GM12874 (cell line): ENCODE measurements around the gene DNAAF5.

Source experiments
- CTCF ChIP-seq: IDR thresholded peaks from 2 replicates; pipeline ENCODE4 v1.5.1; 2011; ENCODE audit warnings: low read depth, mild to moderate bottlenecking, control low read depth, low read length, moderate library complexity; ENCODE audit not compliant: insufficient read depth

The DNAAF5 gene

GRCh38 chr7:794671-795329, 68.3 kb downstream of the DNAAF5 start:
- TF ChIP-seq CTCF = no peak

GRCh38 chr7:798921-799470, 72.5 kb downstream of the DNAAF5 start:
- TF ChIP-seq CTCF = no peak

GRCh38 chr7:800692-801091, 74.2 kb downstream of the DNAAF5 start:
- no peak for TF ChIP-seq CTCF

- TF ChIP-seq CTCF = no peak
Measured at GRCh38 chr7:801940-802381, 75.5 kb downstream of the DNAAF5 start.

- TF ChIP-seq CTCF = no peak
Measured at GRCh38 chr7:802500-803242, 76.2 kb downstream of the DNAAF5 start.

GRCh38 chr7:803243-803635, 76.7 kb downstream of the DNAAF5 start:
- no peak for TF ChIP-seq CTCF

GRCh38 chr7:805261-805660, 78.8 kb downstream of the DNAAF5 start:
- TF ChIP-seq CTCF = no peak
